Kidney (tissue), 14 donors: Measurements from ENCODE around the gene ADAMTSL2. TPM values are rescaled to one million over a fixed set of nuclear protein-coding genes. Genes with fewer than 3 reads are reported as not detected.

Experiments used
- DNase-seq, 5 donors: peaks; one replicate each; pipeline ENCODE4 v3.0.0-alpha.2; 2013 to 2020
- FAIRE-seq: peaks from 2 replicates; lab custom pipeline; 2012; peaks lifted over from hg19 to GRCh38; lab: Jason Lieb, UNC
- H3K27ac ChIP-seq, 2 donors: one replicate each; pipeline ENCODE4 v1.7.0; 2013; ENCODE audit warnings: low read depth in 2 of 2, low read length in 2 of 2, inconsistent platforms in 1 of 2
- H3K27me3 ChIP-seq: one replicate; pipeline ENCODE4 v1.7.1; 2013; ENCODE audit warnings: low read length, inconsistent platforms; ENCODE audit not compliant: control insufficient read depth, insufficient read depth
- H3K36me3 ChIP-seq, 3 donors: one replicate each; pipeline versions ENCODE4 v1.7.0 to v1.7.1; 2013; ENCODE audit warnings: low read length in 3 of 3, control low read depth in 1 of 3, inconsistent platforms in 1 of 3; ENCODE audit not compliant: insufficient read depth in 3 of 3, control insufficient read depth in 2 of 3
- H3K4me1 ChIP-seq, 3 donors: one replicate each; pipeline versions ENCODE4 v1.7.0 to v1.7.1; 2013; ENCODE audit warnings: low read length in 3 of 3, inconsistent platforms in 1 of 3, low read depth in 1 of 3; ENCODE audit not compliant: control insufficient read depth in 2 of 3, insufficient read depth in 2 of 3
- H3K4me3 ChIP-seq, 3 donors: one replicate each; pipeline versions ENCODE4 v1.7.0 to v1.8.1; 2013; ENCODE audit warnings: low read length in 3 of 3, control low read depth in 1 of 3, inconsistent platforms in 1 of 3
- H3K9ac ChIP-seq, 3 donors: one replicate each; pipeline versions ENCODE4 v1.7.0 to v1.7.1; 2013; ENCODE audit warnings: low read length in 3 of 3, control low read depth in 1 of 3, inconsistent platforms in 1 of 3
- H3K9me3 ChIP-seq, 3 donors: one replicate each; pipeline versions ENCODE4 v1.7.0 to v1.7.1; 2013; ENCODE audit warnings: low read length in 3 of 3, control low read depth in 1 of 3, inconsistent platforms in 1 of 3; ENCODE audit not compliant: control insufficient read depth in 2 of 3, insufficient read depth in 1 of 3
- CTCF ChIP-seq: IDR thresholded peaks from 3 replicates; pipeline ENCODE4 v1.5.1; 2012; ENCODE audit warnings: mild to moderate bottlenecking, moderate library complexity, borderline replicate concordance; ENCODE audit not compliant: insufficient read depth; ENCODE audit errors: extremely low read depth
- intact Hi-C: fragments of 100-400 bp; cut with DNase I; formaldehyde crosslinking; loops from one replicate; pipeline ENCODE4 v1.11.1; 2022
- polyA plus RNA-seq: library from polyadenylated mRNA; stranded (reverse); fragments of 350-450 nt; fragmentation: Illumina TruSeq; extraction: RNeasy Lipid Tissue Mini Kit (QIAGEN cat#74804); gene quantifications from one replicate; pipeline ENCODE4 v1.2.3, GENCODE V29; 2014; ENCODE audit warnings: low read depth, low replicate concordance; ENCODE audit not compliant: insufficient read depth
- total RNA-seq: library from RNA; stranded (reverse); fragmentation: NEBNext Ultra II Directional; extraction: Animal tissue kit (Norgen Biotek cat#: 25700); gene quantifications from one replicate; pipeline ENCODE4 v1.2.1, GENCODE V29; 2021
- donor health status: control.
- donor health status: control.
- donor health status: control.
- donor health status: control.
- donor health status: control.
- donor health status: DM: yes; HTN: yes; CAD: no.
- donor health status: Normal renal cell carcinoma (clear cell type).

ADAMTSL2 gene
- total and polyA plus RNA-seq, 2 donors from 2014 or later = 20.0 to 32.1 TPM

- FAIRE-seq = no peak
- H3K27me3 ChIP-seq = peaks cover 3% of the 10 kb centered on the region
- H3K4me1 ChIP-seq = peaks cover 0 to 3% (median 0%) of the 10 kb centered on the region in 3 donors
- TF ChIP-seq CTCF = no peak
- no peak overlapping the region for H3K4me3 ChIP-seq
- H3K36me3 ChIP-seq = no peaks in the 10 kb centered on the region
- H3K9me3 ChIP-seq = no peaks in the 10 kb centered on the region
- intact Hi-C loops = no loop called here
- no peak overlapping the region for H3K9ac ChIP-seq
- no peak overlapping the region for H3K27ac ChIP-seq
- DNase-seq = no peak
Measured at GRCh38 chr9:133583111-133583510, 48.6 kb downstream of the ADAMTSL2 start.

GRCh38 chr9:133583586-133583985, 49.1 kb downstream of the ADAMTSL2 start:
- Histone ChIP-seq H3K4me1 (peaks cover 0 to 3% (median 0%) of the 10 kb centered on the region in 3 donors), H3K4me3 (no peak overlapping the region), H3K27me3 (peaks cover 3% of the 10 kb centered on the region), H3K36me3 (no peaks in the 10 kb centered on the region), H3K9ac (no peak overlapping the region), H3K9me3 (no peaks in the 10 kb centered on the region), H3K27ac (no peak overlapping the region)
- intact Hi-C loops = no loop called here
- no peak for DNase-seq
- TF ChIP-seq CTCF = no peak
- FAIRE-seq = no peak

- DNase-seq (no peak), FAIRE-seq (no peak)
- H3K27ac ChIP-seq = no peak overlapping the region
- no peak for TF ChIP-seq CTCF
- peaks cover 0 to 3% (median 0%) of the 10 kb centered on the region in 3 donors for H3K4me1 ChIP-seq
- intact Hi-C loops = no loop called here
- no peak overlapping the region for H3K4me3 ChIP-seq
- no peaks in the 10 kb centered on the region for H3K36me3 ChIP-seq
- no peak overlapping the region for H3K9ac ChIP-seq
- H3K9me3 ChIP-seq = no peaks in the 10 kb centered on the region
- peaks cover 3% of the 10 kb centered on the region for H3K27me3 ChIP-seq
Measured at GRCh38 chr9:133584167-133584558, 49.7 kb downstream of the ADAMTSL2 start.
